22Rv1 (cell line): ENCODE results near the gene ADCY6.
A peak's percentile ranks its signal among the peaks of the same experiment; 100 is the strongest.

Source experiments
- H3K27ac ChIP-seq: fragments of 450-650 bp; 2 replicates; pipeline ENCODE4 v1.5.1; 2017
- CTCF ChIP-seq: fragments of 450-650 bp; IDR thresholded peaks from 2 replicates; pipeline ENCODE4 v1.5.1; 2017; ENCODE audit warnings: mild to moderate bottlenecking
- ZFX ChIP-seq: fragments of 450-650 bp; IDR thresholded peaks from 2 replicates; pipeline ENCODE4 v1.6.1; 2017; ENCODE audit warnings: antibody characterized with exemption, borderline replicate concordance

ADCY6 gene

GRCh38 chr12:48822139-48822538 is 33.2 kb upstream of the ADCY6 start:
- H3K27ac ChIP-seq: peak overlapping the region; percentile 18; the same call in 1 of the 2 replicates
- no peak for TF ChIP-seq ZFX
- no peak for TF ChIP-seq CTCF

GRCh38 chr12:48819986-48820725 is 31.3 kb upstream of the ADCY6 start:
- 0 out of 2 replicates have a peak overlapping the region, but pooled peaks have one; percentile 97 for H3K27ac ChIP-seq
- TF ChIP-seq ZFX: no peak
- no peak for TF ChIP-seq CTCF

- TF ChIP-seq CTCF (peak; percentile 46), ZFX (no peak)
Observed at GRCh38 chr12:48818831-48819590, 30.1 kb upstream of the ADCY6 start.

GRCh38 chr12:48817873-48818830 is 29.3 kb upstream of the ADCY6 start, which contains the start of gene CACNB3:
CACNB3 (plus strand) TSS chr12:48818496; CDS start chr12:48818930, 434 bp downstream.
- TF ChIP-seq CTCF (no peak), ZFX (no peak)
- peak within 1 kb of the TSS; percentile 97 for H3K27ac ChIP-seq

More at GRCh38 chr12:48818831-48819590, 30.1 kb upstream of the ADCY6 start:
- H3K27ac ChIP-seq: peak overlapping the region; percentile 97

- H3K27ac ChIP-seq: peak overlapping the region; percentile 97
Observed at GRCh38 chr12:48816143-48816854, 27.4 kb upstream of the ADCY6 start.

More at GRCh38 chr12:48816143-48816854, 27.4 kb upstream of the ADCY6 start:
- TF ChIP-seq ZFX (no peak), CTCF (no peak)
